IMR-90 (cell line): ENCODE results near the gene SOBP. TPM values are rescaled to one million over a fixed set of nuclear protein-coding genes. Genes with fewer than 3 reads are reported as not detected.
A peak's percentile ranks its signal among the peaks of the same experiment; 100 is the strongest.

Experiments
- ATAC-seq: fragments of 200-7000 bp; cut with Tn5 transposase; 2 replicates; pipeline ENCODE4 v1.9.1; 2020; ENCODE audit warnings: low read depth, mild to moderate bottlenecking, moderate library complexity
- BruUV-seq: library from RNA; stranded (reverse); fragments of 400-500 nt; replicated peaks from 2 replicates; lab custom pipeline; 2021; lab: Mats Ljungman, UMichigan
- CTCF ChIA-PET: fragments of 300-600 bp; formaldehyde crosslinking; extraction: SDS; loops from one replicate; lab custom pipeline; 2021; ENCODE audit warnings: antibody characterized with exemption; lab: Yijun Ruan, JAX
- POLR2A ChIA-PET: fragments of 300-600 bp; sonication (Branson Sonifier 250); formaldehyde crosslinking; loops from one replicate; lab custom pipeline; 2022; ENCODE audit warnings: antibody characterized with exemption; ENCODE audit not compliant: unreplicated experiment; lab: Charles Lee
- DNase-seq: peaks from one replicate; pipeline ENCODE4 v3.0.0; 2013
- H2AFZ ChIP-seq: replicated peaks from 2 replicates; pipeline ENCODE3; 2013; ENCODE audit warnings: low read length, mild to moderate bottlenecking; ENCODE audit not compliant: poor library complexity
- H2AK5ac ChIP-seq: 2 replicates; pipeline ENCODE4 v1.6.1; 2013; ENCODE audit warnings: low read depth, low read length, inconsistent platforms
- H2AK9ac ChIP-seq: replicated peaks from 2 replicates; pipeline ENCODE3; 2013; ENCODE audit warnings: mild to moderate bottlenecking, low read depth, low read length, moderate library complexity; ENCODE audit not compliant: poor library complexity
- H2BK120ac ChIP-seq: 2 replicates; pipeline ENCODE4 v1.6.1; 2013; ENCODE audit warnings: low read depth, low read length, inconsistent platforms
- H2BK15ac ChIP-seq: 3 replicates; pipeline ENCODE4 v1.6.1; 2013; ENCODE audit warnings: low read depth, low read length, inconsistent platforms
- H2BK20ac ChIP-seq: 2 replicates; pipeline ENCODE4 v1.6.1; 2013; ENCODE audit warnings: low read depth, mild to moderate bottlenecking, inconsistent platforms, low read length, moderate library complexity
- H2BK5ac ChIP-seq: 2 replicates; pipeline ENCODE4 v1.6.1; 2013; ENCODE audit warnings: mild to moderate bottlenecking, low read depth, low read length, inconsistent platforms; ENCODE audit not compliant: poor library complexity, severe bottlenecking
- H3K14ac ChIP-seq: replicated peaks from 2 replicates; pipeline ENCODE4 v1.6.1; 2013; ENCODE audit warnings: low read depth, low read length, inconsistent platforms
- H3K18ac ChIP-seq: 2 replicates; pipeline ENCODE4 v1.6.1; 2013; ENCODE audit warnings: low read depth, low read length, control low read depth
- H3K23ac ChIP-seq: 2 replicates; pipeline ENCODE4 v1.6.1; 2013; ENCODE audit warnings: low read depth, low read length, inconsistent platforms
- H3K27ac ChIP-seq: 2 replicates; pipeline ENCODE4 v1.5.1; 2013; ENCODE audit warnings: mild to moderate bottlenecking, control low read depth, low read length; ENCODE audit not compliant: insufficient read depth
- H3K27me3 ChIP-seq: 2 replicates; pipeline ENCODE4 v1.6.1; 2013; ENCODE audit warnings: low read length; ENCODE audit not compliant: control insufficient read depth, insufficient read depth
- H3K36me3 ChIP-seq: 2 replicates; pipeline ENCODE4 v1.6.1; 2013; ENCODE audit warnings: low read length, mixed read lengths; ENCODE audit not compliant: control insufficient read depth, insufficient read depth
- H3K4ac ChIP-seq: 2 replicates; pipeline ENCODE4 v1.6.1; 2013; ENCODE audit warnings: low read depth, low read length, inconsistent platforms
- H3K4me1 ChIP-seq: 2 replicates; pipeline ENCODE4 v1.6.1; 2013; ENCODE audit warnings: low read length, mixed read lengths; ENCODE audit not compliant: control insufficient read depth, insufficient read depth
- H3K4me2 ChIP-seq: 2 replicates; pipeline ENCODE4 v1.6.1; 2013; ENCODE audit warnings: low read depth, mild to moderate bottlenecking, control low read depth, low read length, moderate library complexity
- H3K4me3 ChIP-seq: 2 replicates; pipeline ENCODE4 v1.5.1; 2013; ENCODE audit warnings: low read depth, mild to moderate bottlenecking, control low read depth, low read length, moderate library complexity; ENCODE audit not compliant: insufficient read depth
- H3K56ac ChIP-seq: 2 replicates; pipeline ENCODE4 v1.6.1; 2013; ENCODE audit warnings: low read length, inconsistent platforms; ENCODE audit not compliant: insufficient read depth; ENCODE audit errors: extremely low read depth
- H3K79me1 ChIP-seq, 2 experiments: 2 replicates each; pipeline ENCODE4 v1.6.1; 2013; ENCODE audit warnings: low read length in 2 of 2, inconsistent platforms in 1 of 2, low read depth in 1 of 2
- H3K9ac ChIP-seq: 2 replicates; pipeline ENCODE4 v1.6.1; 2013; ENCODE audit warnings: low read depth, low read length, control low read depth
- H3K9me1 ChIP-seq: 2 replicates; pipeline ENCODE4 v1.6.1; 2013; ENCODE audit warnings: low read length, inconsistent platforms; ENCODE audit not compliant: insufficient read depth
- H3K9me3 ChIP-seq: 2 replicates; pipeline ENCODE4 v1.6.1; 2013; ENCODE audit warnings: low read length; ENCODE audit not compliant: control insufficient read depth, insufficient read depth
- H4K20me1 ChIP-seq: 2 replicates; pipeline ENCODE4 v1.6.1; 2013; ENCODE audit warnings: low read length, inconsistent platforms; ENCODE audit not compliant: insufficient read depth
- H4K5ac ChIP-seq: 2 replicates; pipeline ENCODE4 v1.6.1; 2013; ENCODE audit warnings: mild to moderate bottlenecking, low read depth, low read length, control low read depth
- H4K8ac ChIP-seq, 2 experiments: 2 replicates each; pipeline ENCODE4 v1.6.1; 2013; ENCODE audit warnings: low read depth in 2 of 2, low read length in 2 of 2, control low read depth in 1 of 2, inconsistent platforms in 1 of 2
- H4K91ac ChIP-seq: 2 replicates; pipeline ENCODE4 v1.6.1; 2013; ENCODE audit warnings: low read depth, low read length, inconsistent platforms; ENCODE audit not compliant: insufficient read depth
- BHLHE40 ChIP-seq: fragments of 150-350 bp; IDR thresholded peaks from 2 replicates; pipeline ENCODE4 v1.6.1; 2016; ENCODE audit warnings: mild to moderate bottlenecking, low read depth, low read length
- CEBPB ChIP-seq: IDR thresholded peaks from 2 replicates; pipeline ENCODE4 v1.6.1; 2012; ENCODE audit warnings: low read depth, low read length, improper control_type of control experiment
- CHD1 ChIP-seq: IDR thresholded peaks from 2 replicates; pipeline ENCODE4 v1.6.1; 2012; ENCODE audit warnings: low read depth, low read length, improper control_type of control experiment
- ELK1 ChIP-seq: fragments of 150-350 bp; IDR thresholded peaks from 2 replicates; pipeline ENCODE4 v1.6.1; 2016; ENCODE audit warnings: low read depth, mild to moderate bottlenecking, low read length, moderate library complexity, borderline replicate concordance
- FOS ChIP-seq: fragments of 150-350 bp; IDR thresholded peaks from 2 replicates; pipeline ENCODE4 v1.6.1; 2016; ENCODE audit warnings: low read depth, low read length
- MAZ ChIP-seq: IDR thresholded peaks from 2 replicates; pipeline ENCODE4 v1.6.1; 2012; ENCODE audit warnings: low read depth, mild to moderate bottlenecking, low read length, improper control_type of control experiment, moderate library complexity, borderline replicate concordance
- MXI1 ChIP-seq: IDR thresholded peaks from 2 replicates; pipeline ENCODE4 v1.6.1; 2012; ENCODE audit warnings: low read depth, mild to moderate bottlenecking, low read length, moderate library complexity, borderline replicate concordance
- NFE2L2 ChIP-seq: fragments of 150-350 bp; IDR thresholded peaks from 2 replicates; pipeline ENCODE4 v1.6.1; 2016; ENCODE audit warnings: low read depth, mild to moderate bottlenecking, low read length
- POLR2A ChIP-seq: IDR thresholded peaks from 2 replicates; pipeline ENCODE4 v1.6.1; 2012; ENCODE audit warnings: mild to moderate bottlenecking, low read depth, low read length
- RAD21 ChIP-seq: IDR thresholded peaks from 2 replicates; pipeline ENCODE4 v1.6.1; 2012; ENCODE audit warnings: low read length, improper control_type of control experiment
- RCOR1 ChIP-seq: IDR thresholded peaks from 2 replicates; pipeline ENCODE4 v1.6.1; 2012; ENCODE audit warnings: mild to moderate bottlenecking, low read length, improper control_type of control experiment; ENCODE audit not compliant: insufficient replicate concordance
- RFX5 ChIP-seq: IDR thresholded peaks from 2 replicates; pipeline ENCODE4 v1.8.0; 2012; ENCODE audit warnings: low read depth, mild to moderate bottlenecking, low read length, moderate library complexity
- SMC3 ChIP-seq: fragments of 150-350 bp; IDR thresholded peaks from 2 replicates; pipeline ENCODE4 v1.6.1; 2016; ENCODE audit warnings: low read depth, mild to moderate bottlenecking, antibody characterized with exemption, low read length, moderate library complexity
- USF2 ChIP-seq: fragments of 150-350 bp; IDR thresholded peaks from 2 replicates; pipeline ENCODE4 v1.6.1; 2017; ENCODE audit warnings: mild to moderate bottlenecking, antibody characterized with exemption, low read length, low read depth
- WGBS, 2 experiments: methylation state at CpG; one replicate each; pipeline versions ENCODE4 v1.1.5 to v1.1.7; 2013; ENCODE audit warnings: missing lambda C conversion rate in 2 of 2; ENCODE audit not compliant: insufficient read length in 1 of 2; ENCODE audit errors: extremely low coverage in 2 of 2; 5-methylcytosine and 5-hydroxymethylcytosine counted together
- dilution Hi-C: fragments of 300-500 bp; cut with HindIII; formaldehyde crosslinking; loops from one replicate; pipeline ENCODE4 v1.14.3; 2018; ENCODE audit warnings: low sequenced_read_pairs; ENCODE audit not compliant: unreplicated experiment
- in situ Hi-C: fragments of 300-500 bp; cut with MboI; formaldehyde crosslinking; loops from 3 replicates; pipeline ENCODE4 v1.14.3; 2019; ENCODE audit warnings: low sequenced_read_pairs, inconsistent platforms, mixed read lengths
- intact Hi-C: fragments of 100-400 bp; cut with micrococcal nuclease; formaldehyde crosslinking; loops from 2 replicates; pipeline ENCODE4 v1.10.0; 2022
- polyA plus RNA-seq, 3 experiments: library from polyadenylated mRNA; depleted of rRNA; stranded (reverse); fragments of >200 nt; gene quantifications; 2 replicates each; pipeline ENCODE4 v1.2.3, GENCODE V29; 2012; ENCODE audit warnings: low replicate concordance in 1 of 3
- total RNA-seq: library from RNA; depleted of rRNA; stranded (reverse); fragments of >200 nt; gene quantifications from 2 replicates; pipeline ENCODE4 v1.2.3, GENCODE V29; 2012
- TF ChIP-seq, protein P1 (sequence below): conservative IDR thresholded peaks from 2 replicates; pipeline ENCODE4 v1.5.1; 2012; ENCODE audit warnings: mild to moderate bottlenecking, low read depth, low read length, improper control_type of control experiment

The SOBP gene
- total and polyA plus RNA-seq, 2 of the 4 experiments (the other 2 are of a cell fraction), result 0.60 to 0.72 TPM

DNA sequence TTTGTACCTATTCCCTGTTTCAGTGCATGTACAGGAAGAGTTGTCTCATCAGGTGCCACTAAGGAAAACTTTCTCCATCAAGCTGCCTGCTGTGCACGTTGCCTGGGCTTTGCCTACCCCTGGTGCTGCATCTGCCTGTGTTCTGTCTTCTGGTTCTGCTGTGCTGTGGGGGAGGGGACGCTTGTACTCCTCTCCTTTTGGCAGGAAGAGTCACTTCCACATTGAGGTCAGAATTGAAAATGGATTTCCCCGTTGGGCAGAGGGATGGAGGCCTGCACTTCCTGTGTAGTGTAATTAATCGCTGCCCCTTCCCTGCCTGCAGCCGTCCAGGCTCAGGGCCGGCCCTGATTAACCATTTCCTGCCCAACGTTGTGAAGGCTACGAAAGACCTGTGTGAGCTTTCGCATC is 180.9 kb downstream of the SOBP start:
- peak overlapping the region; percentile 4 to 6; a peak in 3 of 4 replicates for H4K8ac ChIP-seq
- peak overlapping the region; percentile 81 for H2AFZ ChIP-seq
- DNase-seq, result peak; percentile 67
- H2BK120ac ChIP-seq, result no peak overlapping the region
- H3K9ac ChIP-seq, result no peak overlapping the region
- H3K4me1 ChIP-seq, result peaks cover 19% of the 10 kb centered on the region
- H2BK15ac ChIP-seq, result no peak overlapping the region; the same call in 2 of the 3 replicates
- whole genome bisulfite sequencing, 2 experiments, result 4% methylated on average over 3 of the region's 9 CpGs; no CpG with 5 or more reads in 1 of the 2 experiments
- H3K23ac ChIP-seq, result no peak overlapping the region
- H3K56ac ChIP-seq, result no peak overlapping the region
- no peaks in the 10 kb centered on the region for H3K9me3 ChIP-seq
- POLR2A ChIA-PET, result no interaction called here
- no peak overlapping the region for H2AK9ac ChIP-seq
- dilution Hi-C loops, result no loop called here
- H3K14ac ChIP-seq, result no peak overlapping the region; the same call in none of the 2 replicates
- no peak for TF ChIP-seq CEBPB
- TF ChIP-seq CHD1, result no peak
- no peak for TF ChIP-seq RAD21
- no peak for TF ChIP-seq RCOR1
- TF ChIP-seq FOS, result no peak
- TF ChIP-seq POLR2A, result no peak
- TF ChIP-seq SMC3, result no peak
- TF ChIP-seq ELK1, result no peak
- TF ChIP-seq RFX5, result no peak
- TF ChIP-seq, protein P1, sequence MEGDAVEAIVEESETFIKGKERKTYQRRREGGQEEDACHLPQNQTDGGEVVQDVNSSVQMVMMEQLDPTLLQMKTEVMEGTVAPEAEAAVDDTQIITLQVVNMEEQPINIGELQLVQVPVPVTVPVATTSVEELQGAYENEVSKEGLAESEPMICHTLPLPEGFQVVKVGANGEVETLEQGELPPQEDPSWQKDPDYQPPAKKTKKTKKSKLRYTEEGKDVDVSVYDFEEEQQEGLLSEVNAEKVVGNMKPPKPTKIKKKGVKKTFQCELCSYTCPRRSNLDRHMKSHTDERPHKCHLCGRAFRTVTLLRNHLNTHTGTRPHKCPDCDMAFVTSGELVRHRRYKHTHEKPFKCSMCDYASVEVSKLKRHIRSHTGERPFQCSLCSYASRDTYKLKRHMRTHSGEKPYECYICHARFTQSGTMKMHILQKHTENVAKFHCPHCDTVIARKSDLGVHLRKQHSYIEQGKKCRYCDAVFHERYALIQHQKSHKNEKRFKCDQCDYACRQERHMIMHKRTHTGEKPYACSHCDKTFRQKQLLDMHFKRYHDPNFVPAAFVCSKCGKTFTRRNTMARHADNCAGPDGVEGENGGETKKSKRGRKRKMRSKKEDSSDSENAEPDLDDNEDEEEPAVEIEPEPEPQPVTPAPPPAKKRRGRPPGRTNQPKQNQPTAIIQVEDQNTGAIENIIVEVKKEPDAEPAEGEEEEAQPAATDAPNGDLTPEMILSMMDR, result no peak
- TF ChIP-seq USF2, result no peak
- TF ChIP-seq BHLHE40, result no peak
- TF ChIP-seq NFE2L2, result no peak
- no peak for TF ChIP-seq MAZ
- no peak for TF ChIP-seq MXI1
- H3K9me1 ChIP-seq, result peaks cover 5% of the 10 kb centered on the region; the same call in 1 of the 2 replicates
- H2BK20ac ChIP-seq, result peak overlapping the region; percentile 29; the same call in 1 of the 2 replicates
- H3K27me3 ChIP-seq, result no peaks in the 10 kb centered on the region
- intact Hi-C loops, result loop anchor here (10.0 kb wide), 1 partner anchor 284 kb away; the partner anchor contains the start of gene SEC63
- 0 out of 2 replicates have a peak, but pooled peaks have one; percentile 5 for ATAC-seq
- peak overlapping the region; percentile 46 for H3K4ac ChIP-seq
- no peaks in the 10 kb centered on the region for H4K20me1 ChIP-seq
- H3K27ac ChIP-seq, result no peak overlapping the region
- H4K91ac ChIP-seq, result no peak overlapping the region
- CTCF ChIA-PET, result no interaction called here
- no peak overlapping the region for H3K4me3 ChIP-seq
- in situ Hi-C loops, result loop anchor here (5.0 kb wide), 2 partner anchors 37 to 177 kb away; no protein-coding TSS in a partner anchor
- no peak overlapping the region for H3K4me2 ChIP-seq
- peak overlapping the region; percentile 46; the same call in 1 of the 2 replicates for H4K5ac ChIP-seq
- no peaks in the 10 kb centered on the region for H3K36me3 ChIP-seq
- H2BK5ac ChIP-seq, result no peak overlapping the region
- no peaks in the 10 kb centered on the region for H3K79me1 ChIP-seq
- no peak overlapping the region; the same call in 1 of the 2 replicates for H2AK5ac ChIP-seq
- no TSS peak for BruUV-seq
- H3K18ac ChIP-seq, result no peak overlapping the region; the same call in 1 of the 2 replicates
